GM12892 (cell line): ENCODE measurements around the gene MYO1A.

Experiments used
- POLR2A ChIP-seq: IDR thresholded peaks from 2 replicates; pipeline ENCODE4 v1.6.1; 2011; ENCODE audit warnings: low read depth, low read length, control low read depth
- POLR2AphosphoS5 ChIP-seq: IDR thresholded peaks from 2 replicates; pipeline ENCODE4 v1.6.1; 2011; ENCODE audit warnings: low read depth, low read length, control low read depth

DNA sequence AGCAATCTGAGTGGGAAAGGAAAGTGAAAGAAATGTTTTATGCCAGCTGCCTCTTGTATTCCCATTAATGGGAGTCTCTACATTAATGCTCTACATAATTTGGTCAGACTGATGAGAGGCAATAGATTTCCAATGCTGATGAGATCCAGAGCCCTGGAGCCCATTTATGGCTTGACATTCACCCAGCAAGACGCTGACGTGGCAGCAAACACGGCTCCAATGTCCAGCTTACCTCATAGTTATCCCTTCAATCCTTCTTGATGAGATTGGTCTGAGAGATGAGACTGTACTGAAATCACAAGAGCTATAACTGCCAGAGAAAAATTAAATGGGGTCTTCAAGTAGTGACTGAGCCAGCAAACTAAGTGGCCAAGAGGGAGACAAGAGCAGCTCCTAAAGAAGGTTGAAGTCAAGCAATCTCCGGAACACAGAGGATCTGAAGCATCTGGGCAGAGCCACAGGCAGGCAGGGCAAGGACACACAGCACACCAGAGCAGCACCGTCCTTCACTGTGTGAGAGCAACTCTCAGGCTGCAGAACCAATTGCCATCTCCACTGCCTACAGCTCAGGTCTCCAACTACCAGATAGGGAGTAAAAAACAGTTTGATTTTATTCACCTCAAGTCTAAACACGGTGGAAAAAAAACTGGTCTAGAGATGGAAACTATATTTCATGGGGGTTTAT, 7.3 kb upstream of the MYO1A start:
- no peak for TF ChIP-seq POLR2AphosphoS5
- no peak for TF ChIP-seq POLR2A
